DMS53 treated with DMSO at 0.1 percent for 48 hours (cell line): Measurements from ENCODE around the gene CIRBP.

Source experiments
- DNase-seq: peaks from one replicate; lab custom pipeline; 2025; ENCODE audit not compliant: unreplicated experiment; lab: John Stamatoyannopoulos, UW

CIRBP gene

DNA sequence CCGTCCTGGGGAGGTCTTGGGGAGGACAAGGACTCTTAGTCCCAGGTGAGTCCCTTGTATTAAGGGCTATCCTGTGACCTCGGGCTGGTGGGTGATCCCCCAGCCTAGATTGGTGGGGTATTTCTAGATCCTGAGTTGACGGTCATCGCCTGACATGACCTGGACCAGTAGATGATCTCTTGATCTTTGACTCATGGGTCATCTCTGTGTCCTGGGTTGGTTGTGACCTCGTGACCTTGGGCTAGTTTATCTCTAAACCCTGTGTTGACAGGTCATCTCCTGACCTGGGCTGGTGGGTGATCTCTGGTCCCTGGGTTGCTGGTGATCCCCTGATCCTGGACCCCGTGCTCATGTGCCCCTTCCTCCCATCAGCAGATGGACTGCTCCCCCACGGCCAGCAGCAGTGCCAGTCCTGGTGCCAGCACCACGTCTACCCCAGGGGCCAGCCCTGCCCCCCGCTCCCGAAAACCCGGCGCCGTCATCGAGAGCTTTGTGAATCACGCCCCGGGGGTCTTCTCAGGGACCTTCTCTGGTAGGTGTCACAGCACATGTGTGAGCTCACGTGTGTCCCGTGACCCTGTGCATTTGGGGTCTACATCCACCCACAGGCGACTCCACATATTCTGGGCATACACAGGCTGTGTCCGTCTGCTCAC lies 14.5 kb upstream of the CIRBP start:
- DNase-seq: no peak

DNA sequence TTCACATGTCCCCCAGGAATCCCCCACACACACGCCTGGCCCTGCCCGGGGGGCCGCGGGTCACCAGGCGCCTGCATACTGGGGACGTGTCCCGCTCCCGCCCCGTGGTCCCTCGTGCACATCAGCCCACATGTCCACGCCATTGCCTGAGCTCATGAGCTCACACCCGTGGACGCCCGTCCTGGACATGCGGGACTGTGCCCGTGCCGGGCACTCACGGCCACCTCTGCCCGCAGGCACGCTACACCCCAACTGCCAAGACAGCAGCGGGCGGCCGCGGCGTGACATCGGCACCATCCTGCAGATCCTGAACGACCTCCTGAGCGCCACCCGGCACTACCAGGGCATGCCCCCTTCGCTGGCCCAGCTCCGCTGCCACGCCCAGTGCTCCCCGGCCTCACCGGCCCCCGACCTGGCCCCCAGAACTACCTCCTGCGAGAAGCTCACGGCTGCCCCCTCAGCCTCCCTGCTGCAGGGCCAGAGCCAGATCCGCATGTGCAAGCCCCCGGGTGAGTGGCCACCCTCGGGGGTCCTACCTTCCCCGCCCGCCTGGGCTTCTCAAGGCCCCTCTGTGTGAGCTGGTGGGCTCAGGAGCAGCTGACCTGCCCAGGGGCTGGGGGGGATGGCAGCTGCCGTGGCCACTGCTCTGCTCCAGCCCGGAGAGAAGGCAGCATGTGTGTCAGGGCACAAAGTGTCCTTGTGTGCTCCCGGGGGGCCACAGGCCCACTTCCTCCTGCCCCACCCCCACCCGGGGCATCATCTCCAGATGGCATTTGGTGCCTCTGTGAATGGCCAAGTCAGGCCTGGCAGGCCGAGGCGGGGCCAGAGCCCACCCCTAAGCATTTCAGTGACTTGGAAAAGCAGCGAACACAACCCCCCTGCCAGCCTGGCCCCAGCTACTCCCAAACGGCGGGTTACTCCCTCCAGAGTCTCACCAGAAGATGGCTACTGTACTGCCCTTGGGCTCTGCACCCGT lies 13.7 kb upstream of the CIRBP start:
- no peak for DNase-seq

DNA sequence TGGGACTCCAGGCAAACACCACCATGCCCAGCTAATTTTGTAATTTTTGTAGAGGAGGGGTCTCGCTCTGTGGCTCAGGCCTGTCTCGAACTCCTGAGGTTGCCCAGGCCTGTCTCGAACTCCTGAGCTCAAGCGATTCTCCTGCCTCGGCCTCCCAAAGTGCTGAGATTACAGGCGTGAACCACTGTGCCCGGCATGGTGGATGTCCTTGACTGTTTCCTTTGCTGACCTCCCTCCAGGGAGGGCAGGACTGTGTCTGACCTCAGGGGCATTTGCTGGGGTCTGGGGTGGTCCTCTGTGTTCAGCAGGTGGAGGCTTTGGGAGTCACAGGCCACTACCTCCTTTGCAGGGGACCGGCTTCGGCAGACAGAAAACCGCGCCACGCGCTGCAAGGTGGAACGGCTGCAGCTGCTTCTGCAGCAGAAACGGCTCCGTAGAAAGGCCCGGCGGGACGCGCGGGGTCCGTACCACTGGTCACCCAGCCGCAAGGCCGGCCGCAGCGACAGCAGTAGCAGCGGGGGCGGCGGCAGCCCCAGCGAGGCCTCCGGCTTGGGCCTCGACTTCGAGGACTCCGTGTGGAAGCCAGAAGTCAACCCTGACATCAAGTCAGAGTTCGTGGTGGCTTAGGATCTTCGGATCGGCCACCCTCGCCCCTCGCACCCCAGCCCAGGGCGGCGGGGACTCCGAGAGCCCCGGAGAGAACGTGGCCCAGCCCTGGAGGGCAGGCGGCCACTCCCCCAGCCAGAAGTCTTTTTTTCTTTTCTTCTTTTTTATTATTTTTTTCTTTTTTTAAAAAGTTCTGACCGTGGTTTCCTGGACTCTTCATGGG lies 12.3 kb upstream of the CIRBP start:
- DNase-seq: no peak

DNA sequence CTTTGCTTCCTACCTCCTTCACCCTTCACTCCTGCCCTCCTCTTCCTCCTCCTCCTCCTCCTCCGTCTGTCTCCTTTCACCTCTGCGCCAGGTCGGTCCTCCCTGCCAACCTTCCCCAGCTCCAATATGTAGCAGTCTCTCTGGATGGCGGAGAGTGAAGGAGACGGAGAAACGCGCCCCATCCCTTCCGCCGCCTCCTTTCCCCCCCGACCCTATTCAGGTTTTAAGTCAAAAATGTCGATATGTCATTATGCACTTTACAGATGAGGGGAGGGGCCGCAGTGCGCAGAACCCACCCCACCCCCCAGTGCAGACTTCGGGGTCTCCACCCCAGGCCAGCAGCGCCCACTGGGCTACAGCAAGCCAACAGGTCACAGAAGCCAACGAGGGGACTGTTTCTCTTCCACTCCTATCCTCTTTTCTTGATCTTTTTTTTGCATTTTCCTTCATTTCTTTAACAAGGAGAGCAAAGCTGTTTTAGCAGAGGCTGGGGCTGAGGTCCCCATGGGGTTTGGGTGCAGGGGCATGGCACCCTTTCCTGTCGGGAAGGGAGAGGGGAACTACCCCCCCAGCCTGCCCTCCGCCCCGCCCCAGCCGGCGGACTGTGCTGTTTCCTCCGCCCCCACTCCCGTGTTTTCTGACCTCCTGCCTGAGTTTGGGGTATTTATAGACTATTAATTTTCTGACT lies 11.5 kb upstream of the CIRBP start:
- DNase-seq: no peak

DNA sequence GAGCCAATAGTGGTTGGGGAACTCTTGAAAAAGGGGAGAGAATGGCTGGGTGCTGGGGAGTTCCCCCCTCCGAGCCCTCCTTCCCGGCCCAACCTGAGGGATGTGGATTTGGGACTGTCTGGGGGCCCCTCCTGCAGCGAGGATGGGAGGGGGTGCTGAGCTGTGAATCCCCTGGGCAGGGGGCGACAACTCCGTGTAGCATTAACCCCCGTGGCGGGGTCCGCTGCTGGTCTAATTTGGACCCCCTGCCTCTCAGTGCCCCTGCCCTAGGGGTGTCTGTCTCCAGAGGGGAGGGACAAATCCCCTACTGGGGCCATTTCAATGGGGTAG lies 11.0 kb upstream of the CIRBP start:
- no peak for DNase-seq

DNA sequence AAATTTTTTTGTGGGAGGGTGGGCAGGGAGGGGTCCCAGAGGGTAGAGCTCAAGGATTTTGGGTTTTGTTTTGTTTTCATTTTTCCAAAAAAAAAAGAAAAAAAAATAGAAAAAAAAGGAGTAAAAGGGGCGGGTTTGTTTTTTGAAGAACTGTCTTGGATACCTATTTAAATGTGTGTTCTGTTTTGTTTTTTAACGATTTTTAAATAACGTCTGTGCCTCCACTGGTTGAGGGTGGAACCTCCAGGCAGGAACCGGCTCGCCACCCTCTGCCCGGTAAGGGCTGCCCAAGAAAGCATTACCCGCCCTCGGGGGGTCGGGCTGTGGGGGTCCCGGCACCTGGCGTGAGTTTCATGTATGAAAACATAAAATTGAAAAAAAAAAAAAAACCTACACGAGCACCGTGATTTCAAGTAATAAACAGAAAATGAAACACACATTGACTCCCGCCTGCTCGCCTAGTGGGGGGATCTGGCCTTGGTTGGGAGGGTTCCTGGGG lies 10.4 kb upstream of the CIRBP start:
- no peak for DNase-seq

DNA sequence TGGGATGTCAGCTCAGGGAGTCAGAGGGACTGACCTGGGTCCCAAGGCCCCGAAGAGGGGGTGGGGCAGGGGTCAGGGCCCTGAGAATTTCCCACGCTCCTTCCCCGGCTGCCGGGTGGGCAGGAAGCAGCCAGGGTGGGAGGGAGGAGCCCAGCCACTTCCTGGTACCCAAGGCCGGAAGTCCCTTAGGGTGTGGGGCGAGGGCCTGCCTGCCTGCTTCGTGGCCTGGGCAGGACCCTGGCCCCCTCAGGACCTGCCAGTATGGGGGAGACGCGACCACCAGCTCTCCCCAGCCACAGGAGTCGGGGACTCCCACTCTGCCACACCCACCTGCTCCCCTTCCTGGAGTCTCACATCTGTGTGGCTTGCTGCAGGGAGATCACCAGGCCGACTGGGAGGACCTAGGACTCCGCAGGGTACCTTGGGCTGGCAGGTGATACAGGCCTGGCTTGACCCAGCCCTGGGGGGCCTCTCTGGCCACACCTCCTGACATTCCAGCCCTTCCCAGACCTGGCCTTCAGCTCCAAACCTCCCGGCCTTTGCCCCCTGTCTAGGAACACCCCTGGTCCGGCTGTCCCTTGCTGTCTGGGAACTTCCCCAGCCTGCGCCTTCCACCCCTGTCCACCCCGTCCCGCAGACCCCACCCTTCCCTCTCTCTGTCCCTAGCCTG lies 9.8 kb upstream of the CIRBP start:
- no peak for DNase-seq

DNA sequence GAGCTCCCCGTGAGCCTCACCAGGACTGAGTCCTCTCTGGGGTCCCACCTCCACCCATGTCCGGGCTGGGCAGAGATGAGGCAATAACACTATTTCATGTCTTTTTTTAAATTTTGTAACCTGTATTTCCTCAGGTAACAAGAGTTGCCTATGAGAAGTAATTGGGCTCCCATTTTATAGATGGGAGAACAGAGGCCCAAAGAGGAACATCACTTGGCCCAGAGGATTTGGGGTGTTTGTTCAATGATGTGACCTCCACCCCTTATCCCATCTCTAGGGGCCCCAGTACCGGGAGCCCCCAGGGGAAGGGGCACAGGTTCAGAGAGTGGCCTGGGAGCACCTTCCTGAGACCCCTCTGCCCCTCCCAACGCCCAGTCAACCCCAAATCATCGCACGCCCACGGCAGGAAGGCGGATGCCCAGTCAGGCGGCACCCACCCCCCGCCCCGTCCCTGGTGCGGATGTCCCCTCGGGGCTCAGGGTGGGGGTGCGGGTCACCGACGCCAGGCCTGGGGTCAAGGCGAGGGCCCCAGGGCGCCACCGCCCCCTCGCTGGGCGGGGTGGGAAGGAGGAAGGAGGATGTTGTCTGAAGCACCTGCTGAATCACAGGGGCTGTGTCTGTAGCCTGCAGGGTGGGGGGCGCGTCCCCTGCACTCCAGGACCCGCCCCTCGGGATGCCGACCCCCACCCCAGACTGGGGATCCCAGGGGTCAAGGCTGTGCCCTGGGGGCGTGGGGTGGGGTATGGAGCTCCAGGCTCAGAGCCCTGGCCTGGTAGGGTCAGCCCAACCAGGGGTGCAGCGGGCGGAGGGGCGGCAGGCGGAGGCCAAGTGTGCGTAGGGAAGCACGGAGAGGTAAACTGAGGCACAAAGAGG lies 9.0 kb upstream of the CIRBP start:
- DNase-seq: no peak

DNA sequence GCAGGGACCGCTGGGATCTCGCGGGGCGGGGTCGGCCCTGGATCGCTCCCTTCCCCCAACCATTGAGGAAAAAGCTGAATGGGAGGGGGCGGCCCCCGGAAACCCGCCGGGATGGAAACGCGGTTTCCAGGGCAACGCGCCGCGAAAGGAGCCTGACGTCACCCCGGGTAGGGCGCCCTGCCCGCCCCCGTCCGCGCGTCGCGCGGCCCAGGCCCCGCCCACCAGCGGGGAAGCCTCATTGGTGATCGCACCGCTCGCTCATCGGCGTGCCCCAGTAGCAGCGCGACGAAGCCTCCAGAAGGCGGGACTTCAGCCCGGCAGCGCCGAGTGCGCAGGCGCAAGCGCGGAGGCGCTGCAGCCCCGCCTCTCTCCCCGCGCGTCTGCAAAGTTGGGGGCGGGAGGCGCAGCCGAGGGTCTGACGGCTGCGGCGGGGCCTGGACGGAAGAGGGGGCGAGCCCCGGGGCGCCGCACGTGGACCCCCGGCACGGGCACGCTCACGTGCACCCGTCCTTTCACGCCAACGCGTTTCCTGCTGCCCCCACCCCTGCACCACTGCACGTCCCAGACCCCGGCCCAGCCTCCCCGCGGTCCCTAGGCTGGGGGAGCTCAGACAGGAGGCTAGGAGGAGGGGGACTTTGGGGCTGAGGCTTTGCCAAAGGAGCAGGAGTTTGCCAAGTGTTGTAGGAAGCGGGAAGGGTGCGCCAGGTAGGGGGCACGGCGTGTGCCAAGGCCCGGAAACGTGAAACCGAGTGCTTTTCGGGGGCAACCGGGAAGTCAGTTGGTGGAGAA lies 8.2 kb upstream of the CIRBP start:
- DNase-seq: peak; percentile 69

DNA sequence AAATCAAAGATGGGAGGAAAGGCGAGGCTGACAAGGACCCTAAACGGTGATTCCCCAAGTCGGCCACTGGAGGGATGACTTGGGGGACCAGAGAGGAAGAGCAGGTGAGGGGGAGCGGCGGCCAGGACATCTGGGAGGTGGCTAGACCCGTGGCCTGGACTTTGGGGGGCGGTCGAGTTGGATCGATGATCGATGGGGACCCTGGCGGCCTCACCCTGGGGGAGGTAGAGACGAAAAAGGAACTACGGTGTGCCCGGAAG lies 7.7 kb upstream of the CIRBP start:
- no peak for DNase-seq

DNA sequence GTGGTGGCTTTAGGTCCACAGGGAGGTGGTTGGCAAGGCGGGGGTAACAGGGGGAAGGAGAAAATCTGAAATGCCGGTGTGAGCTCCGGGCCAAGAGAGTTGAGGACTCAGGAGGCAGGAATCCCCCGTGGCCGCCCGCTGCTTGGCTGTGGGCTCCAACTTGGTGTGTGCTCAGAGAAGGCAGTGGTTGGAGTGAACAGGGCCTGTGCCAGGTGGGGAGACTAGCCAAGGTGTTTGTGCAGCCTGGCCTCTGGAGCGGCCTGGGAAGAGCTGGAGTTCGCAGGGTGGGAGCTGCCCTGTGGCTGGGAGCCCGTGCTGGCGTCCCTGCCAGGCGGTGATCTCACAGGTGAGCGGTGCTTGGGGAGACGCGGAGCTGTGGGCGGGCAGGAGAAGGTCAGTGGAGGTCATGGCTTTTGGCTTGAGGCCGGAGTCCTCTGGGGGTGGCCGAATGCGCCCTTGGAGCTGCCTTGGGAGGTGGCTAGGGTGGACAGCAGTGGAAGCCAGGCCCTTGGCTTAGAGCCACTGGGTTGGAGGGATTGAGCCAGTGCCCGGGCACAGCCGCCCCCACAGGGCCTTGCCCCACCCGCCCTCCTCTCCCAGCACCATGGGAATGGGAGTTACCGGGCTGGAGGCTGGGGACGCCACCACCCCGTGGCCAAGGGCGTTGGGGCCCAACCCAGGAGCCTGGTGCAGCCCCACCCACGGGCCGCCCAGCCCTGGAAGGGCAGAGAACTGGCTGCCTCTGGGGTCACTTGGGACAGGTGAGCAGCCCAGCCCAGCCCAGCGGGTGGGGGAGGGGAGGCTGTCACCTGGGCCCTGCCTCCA lies 7.1 kb upstream of the CIRBP start:
- peak; percentile 31 for DNase-seq

DNA sequence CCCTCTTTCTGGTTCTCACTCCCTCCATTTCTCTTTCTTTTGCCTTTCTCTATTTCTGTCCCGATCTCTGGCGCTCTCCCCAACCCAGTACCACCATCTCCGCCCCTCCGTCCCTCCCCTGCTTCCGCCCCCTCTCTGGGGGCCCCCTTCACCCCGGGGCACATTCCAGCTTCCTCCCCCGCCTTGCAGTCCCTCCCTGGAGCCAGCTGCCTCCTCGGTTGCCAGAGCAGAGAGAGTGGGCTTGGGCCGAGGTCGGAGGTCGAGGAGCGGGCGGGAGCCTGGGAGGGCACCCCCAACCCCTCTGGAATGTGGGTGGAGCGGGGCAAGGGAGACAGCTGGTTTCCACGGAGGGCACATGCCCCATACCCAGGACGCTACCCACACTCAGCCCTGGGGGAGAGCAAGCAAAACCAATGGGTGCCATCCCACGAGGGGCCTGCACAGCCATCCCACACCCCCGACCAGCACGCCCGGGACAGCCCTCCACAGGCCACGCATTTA lies 6.5 kb upstream of the CIRBP start:
- DNase-seq: no peak

DNA sequence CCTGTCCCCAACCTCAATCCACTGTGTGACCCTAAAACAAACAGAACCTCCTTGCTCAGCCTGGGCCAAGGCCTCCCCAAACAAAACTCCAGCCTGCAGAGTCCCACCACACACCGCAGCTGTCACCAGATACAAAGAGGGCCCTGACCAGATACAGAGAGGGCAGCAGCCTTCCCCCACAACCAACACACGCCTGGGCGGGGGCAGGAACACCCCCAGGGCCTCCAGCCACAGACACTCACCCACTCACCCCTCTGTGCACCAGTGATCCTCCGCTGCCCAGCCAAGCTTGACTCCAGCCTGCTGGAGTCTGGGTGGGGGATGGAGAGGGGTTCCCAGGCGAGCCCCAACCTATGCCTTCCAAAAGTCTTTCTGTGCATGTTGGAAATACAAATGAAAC lies 5.9 kb upstream of the CIRBP start:
- no peak for DNase-seq

DNA sequence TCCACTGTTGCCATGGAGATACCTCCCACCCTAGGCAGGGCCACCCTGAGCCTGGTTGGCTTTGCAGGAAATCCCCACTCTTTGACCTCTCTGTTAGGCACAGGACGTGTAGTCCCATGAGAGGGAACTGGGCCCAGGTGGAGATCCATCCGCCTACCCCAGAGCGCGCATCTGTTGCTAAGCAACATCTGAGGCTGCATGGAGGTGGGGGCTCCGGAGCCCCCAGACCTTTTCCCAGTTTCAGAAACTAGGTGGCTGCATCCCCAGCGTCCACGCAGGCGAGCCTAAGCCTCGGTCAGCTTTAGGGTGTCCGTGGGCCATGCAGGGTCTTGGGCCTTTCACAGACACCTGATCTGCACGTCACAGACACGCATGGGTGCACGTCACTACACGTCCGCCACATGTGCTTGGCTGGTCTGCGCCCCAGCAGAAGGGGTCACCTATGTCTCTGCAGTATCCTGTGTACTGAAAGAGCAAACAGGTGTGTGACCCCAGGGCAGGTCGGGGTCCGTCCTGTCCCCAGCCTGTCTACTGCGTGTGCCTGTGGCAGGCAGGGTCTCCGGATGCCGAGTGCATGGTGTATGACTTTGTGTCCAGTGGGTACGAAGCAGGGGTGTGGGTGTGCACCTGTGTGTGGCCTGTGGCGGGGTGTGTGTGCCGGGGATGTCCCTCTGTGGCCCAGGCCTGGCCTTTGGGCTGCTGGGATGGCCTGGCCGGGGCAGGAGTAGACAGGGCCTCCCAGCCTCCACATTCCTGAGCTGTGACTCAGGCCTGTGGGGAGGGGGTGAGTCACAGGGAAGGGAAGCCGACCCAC lies 4.1 kb upstream of the CIRBP start:
- DNase-seq: no peak

DNA sequence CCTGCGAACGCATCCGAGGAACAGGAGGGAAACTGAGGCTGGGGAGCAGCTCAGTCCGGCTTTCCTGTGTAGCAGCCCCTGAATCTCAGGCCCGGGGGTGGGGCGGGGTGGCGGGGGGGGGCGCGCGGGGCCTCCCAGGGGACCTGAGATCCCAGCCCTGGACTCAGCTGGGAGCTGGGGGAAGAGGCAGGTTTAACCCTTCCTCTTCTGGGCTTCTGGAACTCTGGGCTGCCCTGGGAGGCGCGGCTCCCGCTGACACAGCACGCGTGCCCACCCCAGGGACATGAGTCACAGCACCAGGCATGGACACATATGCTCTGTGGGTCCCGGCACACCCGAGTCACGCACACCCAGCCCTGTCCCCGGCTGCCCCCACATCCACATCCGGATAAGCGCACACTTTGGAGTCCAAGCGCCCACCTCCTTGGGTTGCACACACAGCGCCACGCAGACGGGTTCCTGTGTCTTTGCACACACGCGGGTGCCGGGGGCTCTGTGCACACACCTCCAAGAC lies 3.5 kb upstream of the CIRBP start:
- no peak for DNase-seq

DNA sequence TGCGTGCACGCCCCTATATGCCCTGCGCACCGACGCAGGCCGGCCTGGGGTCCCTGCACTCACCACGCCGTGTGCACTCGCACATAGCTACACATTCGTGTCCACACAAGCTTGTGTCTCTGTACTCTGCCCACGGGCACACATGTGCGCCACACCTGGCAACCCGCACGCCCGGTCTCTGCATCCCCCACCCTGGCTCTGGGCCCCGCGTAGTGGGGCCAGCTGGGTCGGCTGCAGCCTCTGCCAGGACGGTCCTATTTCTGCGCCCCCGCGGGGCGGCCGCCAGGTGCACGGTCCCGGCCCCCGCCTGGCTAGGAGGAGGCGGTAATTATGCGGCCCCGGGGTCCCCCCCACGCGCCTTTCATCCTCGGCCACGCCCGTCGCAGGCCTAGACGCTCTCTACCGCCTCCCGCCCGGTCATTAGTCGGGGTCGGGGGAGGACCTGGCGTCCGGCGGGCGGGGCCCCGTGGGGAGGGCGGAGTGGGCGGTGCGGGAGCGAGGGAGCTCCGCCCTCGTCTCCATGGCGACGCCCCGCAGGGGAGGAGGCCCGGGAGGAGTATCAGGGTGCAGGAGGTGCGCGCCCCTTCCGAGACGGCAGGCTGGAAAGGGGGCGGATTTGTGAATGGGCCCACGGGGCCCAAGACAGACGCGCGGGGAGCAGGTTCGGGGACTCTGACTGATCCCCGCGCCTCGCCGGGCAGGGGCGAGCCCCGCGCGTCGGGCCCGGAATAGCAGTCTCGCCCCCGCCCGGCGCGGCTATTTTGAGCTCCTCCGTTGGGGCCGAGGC lies 2.8 kb upstream of the CIRBP start:
- peak; percentile 40 for DNase-seq
